BLaER1 (cell line): ENCODE results near the gene OPN1SW.

Experiments
- H3K27ac ChIP-seq: shearing (Covaris generic); formaldehyde crosslinking; 2 replicates; pipeline ENCODE4 v1.8.1; 2022
- H3K27me3 ChIP-seq: shearing (Covaris generic); formaldehyde crosslinking; 2 replicates; pipeline ENCODE4 v1.8.1; 2022
- H3K36me3 ChIP-seq: shearing (Covaris generic); formaldehyde crosslinking; 2 replicates; pipeline ENCODE4 v1.8.1; 2022
- H3K4me1 ChIP-seq: shearing (Covaris generic); formaldehyde crosslinking; 2 replicates; pipeline ENCODE4 v1.8.1; 2022
- H3K4me2 ChIP-seq: shearing (Covaris generic); formaldehyde crosslinking; 2 replicates; pipeline ENCODE4 v1.8.1; 2022
- H3K4me3 ChIP-seq: shearing (Covaris generic); formaldehyde crosslinking; 2 replicates; pipeline ENCODE4 v1.8.1; 2022
- H3K9ac ChIP-seq: shearing (Covaris generic); formaldehyde crosslinking; 2 replicates; pipeline ENCODE4 v1.8.1; 2022
- H3K9me3 ChIP-seq: shearing (Covaris generic); formaldehyde crosslinking; 2 replicates; pipeline ENCODE4 v1.8.1; 2022
- H4K20me1 ChIP-seq: shearing (Covaris generic); formaldehyde crosslinking; 2 replicates; pipeline ENCODE4 v1.8.1; 2022
- Cebpa-rat ChIP-seq: shearing (Covaris generic); IDR thresholded peaks from 2 replicates; pipeline ENCODE4 v1.8.1; 2022

The OPN1SW gene, protein sequence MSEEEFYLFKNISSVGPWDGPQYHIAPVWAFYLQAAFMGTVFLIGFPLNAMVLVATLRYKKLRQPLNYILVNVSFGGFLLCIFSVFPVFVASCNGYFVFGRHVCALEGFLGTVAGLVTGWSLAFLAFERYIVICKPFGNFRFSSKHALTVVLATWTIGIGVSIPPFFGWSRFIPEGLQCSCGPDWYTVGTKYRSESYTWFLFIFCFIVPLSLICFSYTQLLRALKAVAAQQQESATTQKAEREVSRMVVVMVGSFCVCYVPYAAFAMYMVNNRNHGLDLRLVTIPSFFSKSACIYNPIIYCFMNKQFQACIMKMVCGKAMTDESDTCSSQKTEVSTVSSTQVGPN

DNA sequence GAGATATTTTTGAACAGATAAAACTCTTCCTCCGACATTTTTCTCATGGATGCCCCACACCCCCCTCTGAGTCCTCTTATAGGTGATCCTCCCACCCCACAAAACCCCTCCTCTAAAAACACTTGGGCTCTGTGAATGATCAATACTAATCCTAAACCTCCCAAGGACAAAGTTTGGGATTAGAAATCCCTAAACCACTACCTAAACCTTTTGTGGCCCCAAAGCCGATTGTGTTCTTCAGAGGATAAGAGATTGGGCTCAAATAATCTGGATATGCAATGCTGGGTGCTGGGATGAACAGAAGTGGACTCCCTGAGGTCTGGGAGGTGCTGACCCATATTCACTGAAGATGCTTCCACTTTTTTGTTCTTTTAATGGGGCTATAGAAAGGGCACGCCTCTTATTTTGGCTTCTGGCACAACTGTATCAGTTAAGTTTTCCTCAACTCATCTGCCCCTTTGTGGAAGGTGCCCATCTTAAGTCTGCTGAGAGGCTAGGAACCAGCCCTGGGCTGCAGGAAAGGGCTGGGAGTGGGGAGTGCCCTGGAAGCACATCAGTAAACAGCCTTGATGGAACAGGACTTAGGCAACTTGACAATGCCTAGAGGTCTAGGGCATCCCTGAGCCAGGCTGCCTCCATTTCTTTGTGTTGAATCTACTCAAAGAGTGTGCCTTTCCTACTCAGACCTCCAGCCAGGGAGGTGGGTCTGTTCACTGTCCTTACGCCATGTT, at the start of gene OPN1SW:
Gene OPN1SW, minus strand, starts transcription at position 51 of the 731 bp plus-strand sequence. Its CDS starts 13 bp downstream, at position 38.
- Histone ChIP-seq H3K27ac (no peak within 1 kb of the TSS), H4K20me1 (no peaks in the 10 kb centered on the region), H3K27me3 (no peaks in the 10 kb centered on the region), H3K4me2 (no peak within 1 kb of the TSS), H3K9ac (no peak within 1 kb of the TSS), H3K4me1 (peaks cover 16% of the 10 kb centered on the region), H3K36me3 (peaks cover 42% of the 10 kb centered on the region), H3K9me3 (peaks cover 14% of the 10 kb centered on the region), H3K4me3 (no peak within 1 kb of the TSS)
- no peak for TF ChIP-seq Cebpa-rat

DNA sequence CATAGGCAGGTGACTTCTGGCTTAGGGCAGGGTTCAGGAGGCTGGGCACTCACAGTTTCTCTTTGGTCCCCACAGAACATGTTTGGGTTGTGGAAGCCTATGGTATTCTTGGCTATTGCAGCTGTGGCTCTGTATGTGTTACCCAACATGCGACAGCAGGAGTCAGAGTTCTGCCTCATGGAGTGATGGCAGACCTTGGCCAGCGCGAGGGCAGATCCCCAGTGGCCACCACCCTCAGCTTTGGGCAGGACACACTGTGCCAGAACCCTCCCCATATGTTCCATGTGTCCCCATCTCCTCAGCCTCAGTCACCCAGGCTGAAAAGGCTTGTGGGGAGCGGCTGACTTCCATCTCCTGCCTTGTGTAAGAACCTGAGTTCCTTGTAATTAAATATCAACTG, 46.1 kb upstream of the OPN1SW start:
- Histone ChIP-seq H3K9ac (no peak overlapping the region), H3K27me3 (no peaks in the 10 kb centered on the region), H3K4me2 (no peak overlapping the region), H3K4me1 (no peaks in the 10 kb centered on the region), H3K4me3 (no peak overlapping the region), H3K9me3 (no peaks in the 10 kb centered on the region), H3K27ac (no peak overlapping the region), H3K36me3 (no peaks in the 10 kb centered on the region), H4K20me1 (no peaks in the 10 kb centered on the region)
- no peak for TF ChIP-seq Cebpa-rat

DNA sequence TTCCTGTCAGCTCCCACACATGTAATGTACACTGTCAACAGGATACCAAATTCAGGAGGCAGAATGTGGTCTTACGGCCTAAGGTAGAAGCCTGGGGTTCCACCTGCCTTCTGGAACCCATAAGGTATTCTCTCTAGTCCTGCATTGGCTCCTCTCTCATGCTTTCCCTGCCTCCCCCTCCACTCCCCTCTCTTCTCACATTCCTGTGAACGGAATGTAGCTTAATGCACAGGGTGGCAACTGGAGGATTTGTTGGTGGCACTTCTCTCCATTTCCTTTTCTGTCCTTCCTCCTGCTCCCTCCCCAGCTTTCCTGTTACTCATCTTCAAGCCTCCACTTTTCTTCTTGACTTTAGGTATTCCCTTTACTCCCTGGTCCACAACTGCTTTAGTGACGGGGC, 43.1 kb upstream of the OPN1SW start:
- Histone ChIP-seq H3K27me3 (no peaks in the 10 kb centered on the region), H3K36me3 (0 out of 2 replicates have a peak, but pooled peaks cover 8% of the 10 kb centered on the region), H3K4me3 (no peak overlapping the region), H3K4me2 (no peak overlapping the region), H3K9me3 (no peaks in the 10 kb centered on the region), H4K20me1 (no peaks in the 10 kb centered on the region), H3K9ac (no peak overlapping the region), H3K4me1 (peaks cover 7% of the 10 kb centered on the region; the same call in 1 of the 2 replicates), H3K27ac (no peak overlapping the region)
- TF ChIP-seq Cebpa-rat = no peak

DNA sequence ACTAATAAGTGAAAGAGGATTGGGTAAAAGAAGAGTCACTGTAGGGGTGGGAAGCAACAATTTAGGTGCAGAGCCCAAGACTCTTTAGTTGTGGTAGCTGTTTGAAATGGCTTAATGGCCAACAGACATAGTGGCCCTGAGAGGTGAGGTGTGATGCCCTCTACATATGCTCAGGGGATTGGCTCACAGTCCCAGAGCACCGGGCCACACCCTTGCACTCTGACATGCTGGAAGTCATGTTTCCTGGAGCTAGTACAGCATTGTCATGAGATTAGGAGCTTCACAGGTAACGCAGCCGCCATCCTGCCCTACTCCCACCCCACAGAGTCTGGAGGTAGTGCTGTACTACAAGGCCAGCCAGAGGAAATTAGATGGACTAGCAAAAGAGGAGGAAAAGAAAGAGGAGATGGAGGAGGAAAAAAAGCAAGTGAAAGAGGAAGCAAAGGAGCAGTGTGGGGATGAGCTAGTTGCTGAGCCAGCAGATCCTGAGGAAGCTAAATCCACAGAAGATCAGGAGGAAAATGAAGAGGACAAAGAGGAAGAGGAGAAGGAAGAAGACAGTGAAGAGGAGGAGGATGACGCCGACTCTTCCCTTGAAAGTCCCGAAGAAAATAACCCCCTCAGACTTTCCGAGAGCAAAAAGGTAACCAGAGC, 39.8 kb upstream of the OPN1SW start:
- Histone ChIP-seq H3K27me3 (no peaks in the 10 kb centered on the region), H3K4me1 (peaks cover 7% of the 10 kb centered on the region; the same call in 1 of the 2 replicates), H3K27ac (no peak overlapping the region), H3K4me2 (no peak overlapping the region), H3K36me3 (peaks cover 34% of the 10 kb centered on the region), H3K9ac (no peak overlapping the region), H3K4me3 (no peak overlapping the region), H4K20me1 (no peaks in the 10 kb centered on the region), H3K9me3 (no peaks in the 10 kb centered on the region)
- TF ChIP-seq Cebpa-rat = no peak

DNA sequence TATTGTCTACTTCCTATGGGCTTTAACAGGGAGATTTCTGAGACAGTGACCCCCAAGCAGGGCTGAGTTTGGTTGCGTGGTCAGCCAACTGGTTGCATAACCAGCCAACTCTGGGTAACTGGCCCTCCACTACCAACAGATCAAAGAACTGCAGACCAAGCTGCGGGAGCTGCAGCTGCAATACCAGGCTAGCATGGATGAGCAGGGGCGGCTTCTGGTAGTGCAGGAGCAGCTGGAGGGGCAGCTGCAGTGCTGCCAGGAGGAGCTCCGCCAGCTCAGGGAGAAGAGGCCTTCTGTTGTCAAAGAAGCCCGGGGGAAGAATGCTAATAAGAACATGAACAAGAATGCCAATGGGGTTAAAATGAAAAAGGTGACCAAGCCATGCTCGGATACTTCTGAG, 38.9 kb upstream of the OPN1SW start:
- no peaks in the 10 kb centered on the region for H3K27me3 ChIP-seq
- H3K4me3 ChIP-seq = no peak overlapping the region
- peaks cover 14% of the 10 kb centered on the region for H3K4me1 ChIP-seq
- H3K9ac ChIP-seq = no peak overlapping the region
- no peak overlapping the region for H3K4me2 ChIP-seq
- peaks cover 41% of the 10 kb centered on the region for H3K36me3 ChIP-seq
- H3K9me3 ChIP-seq = no peaks in the 10 kb centered on the region
- H3K27ac ChIP-seq = no peak overlapping the region
- no peak for TF ChIP-seq Cebpa-rat
- H4K20me1 ChIP-seq = no peaks in the 10 kb centered on the region

DNA sequence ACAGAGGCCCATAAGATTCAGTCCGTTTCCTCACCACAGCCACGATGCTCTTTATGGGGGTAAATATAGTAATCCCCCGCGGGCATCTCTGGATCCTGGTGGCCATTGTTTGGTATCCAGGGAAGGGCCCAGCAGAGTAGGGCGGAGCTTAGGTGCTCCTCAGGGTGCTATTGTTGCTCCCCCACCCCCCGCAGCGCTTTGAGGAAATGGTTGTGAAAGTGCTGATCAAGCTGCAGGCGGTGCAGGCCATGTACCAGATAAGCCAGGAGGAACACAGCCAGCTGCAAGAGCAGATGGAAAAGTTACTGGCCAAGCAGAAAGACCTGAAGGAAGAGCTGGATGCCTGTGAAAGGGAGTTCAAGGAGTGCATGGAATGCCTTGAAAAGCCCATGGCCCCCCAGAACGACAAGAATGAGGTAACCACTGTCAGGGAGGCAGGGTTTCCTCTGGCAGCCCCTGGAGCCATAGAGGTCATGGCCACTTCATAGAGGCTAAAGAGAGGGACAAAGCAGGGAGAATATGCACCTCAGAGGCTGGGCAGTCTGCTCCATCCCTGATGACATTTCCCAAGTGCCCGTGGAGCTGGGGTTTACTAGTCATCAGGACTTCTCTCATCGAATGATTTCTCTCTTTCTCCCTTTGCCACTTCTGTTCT, 37.0 kb upstream of the OPN1SW start:
- Histone ChIP-seq H3K36me3 (peaks cover 59% of the 10 kb centered on the region), H4K20me1 (no peaks in the 10 kb centered on the region), H3K9me3 (no peaks in the 10 kb centered on the region), H3K9ac (no peak overlapping the region), H3K4me3 (no peak overlapping the region), H3K27me3 (no peaks in the 10 kb centered on the region), H3K4me1 (peaks cover 15% of the 10 kb centered on the region), H3K4me2 (no peak overlapping the region), H3K27ac (no peak overlapping the region)
- no peak for TF ChIP-seq Cebpa-rat

DNA sequence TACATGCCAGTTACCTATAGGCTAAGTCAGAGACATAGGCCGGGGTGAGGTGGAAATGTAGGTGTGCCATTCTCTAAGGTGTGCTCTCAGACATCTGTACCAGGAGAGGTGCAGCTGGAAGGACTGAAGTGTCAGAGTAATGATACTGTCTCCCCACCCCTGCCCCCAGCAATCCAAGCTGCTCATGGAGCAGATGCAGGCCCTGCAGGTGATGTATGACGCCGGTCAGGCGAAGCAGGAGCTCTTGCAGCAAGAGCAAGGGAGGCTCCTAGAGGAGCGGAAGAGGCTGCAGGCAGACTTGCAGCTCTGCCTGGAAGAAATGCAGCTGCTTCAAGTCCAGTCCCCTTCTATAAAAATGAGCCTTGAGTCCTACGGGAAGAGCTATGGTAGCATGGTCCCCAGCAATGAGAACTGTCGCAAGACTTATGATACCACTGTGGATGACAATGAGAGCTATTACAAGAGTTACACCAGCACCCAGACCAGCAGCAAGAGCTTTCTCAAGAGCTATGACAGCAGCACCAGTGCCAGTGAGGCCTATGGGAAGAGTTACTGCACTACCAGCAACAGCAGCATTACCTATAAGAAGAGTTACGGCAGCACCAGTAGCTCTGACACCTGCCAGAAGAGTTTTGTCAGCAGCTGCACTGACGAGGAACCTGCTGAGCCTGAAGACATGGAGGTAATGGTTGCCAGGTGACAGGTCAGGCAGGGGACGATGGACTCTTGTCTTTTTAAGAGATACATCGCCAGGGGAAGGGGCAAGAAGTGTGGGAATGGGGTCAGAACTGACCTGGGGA, 36.2 kb upstream of the OPN1SW start:
- Histone ChIP-seq H3K27me3 (no peaks in the 10 kb centered on the region), H4K20me1 (no peaks in the 10 kb centered on the region), H3K36me3 (peaks cover 67% of the 10 kb centered on the region), H3K4me2 (no peak overlapping the region), H3K27ac (no peak overlapping the region), H3K9me3 (no peaks in the 10 kb centered on the region), H3K4me1 (peaks cover 15% of the 10 kb centered on the region), H3K9ac (no peak overlapping the region), H3K4me3 (no peak overlapping the region)
- TF ChIP-seq Cebpa-rat = no peak

DNA sequence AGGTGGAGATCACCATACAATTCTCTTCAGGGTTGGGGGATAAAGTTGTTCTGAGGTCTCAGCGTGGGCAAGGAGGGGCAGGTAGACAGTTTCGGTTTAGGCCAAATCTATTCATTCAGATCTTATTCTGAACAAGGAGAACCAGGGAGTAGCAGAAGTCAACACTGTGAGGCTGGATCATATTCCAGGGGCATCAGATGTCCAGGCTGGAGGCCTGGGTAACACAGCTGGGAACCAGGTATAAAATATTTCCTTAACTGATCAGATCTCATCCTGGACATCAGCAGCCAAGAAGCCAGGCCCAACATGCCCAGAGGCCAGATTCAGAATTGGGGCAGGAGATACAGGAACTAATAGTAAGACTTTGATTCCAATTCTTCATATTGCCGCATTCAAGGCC, 35.4 kb upstream of the OPN1SW start:
- Histone ChIP-seq H3K36me3 (peaks cover 75% of the 10 kb centered on the region), H3K9me3 (no peaks in the 10 kb centered on the region), H3K27me3 (no peaks in the 10 kb centered on the region), H3K4me3 (no peak overlapping the region), H4K20me1 (no peaks in the 10 kb centered on the region), H3K4me1 (peaks cover 15% of the 10 kb centered on the region), H3K9ac (no peak overlapping the region), H3K27ac (no peak overlapping the region), H3K4me2 (no peak overlapping the region)
- no peak for TF ChIP-seq Cebpa-rat

DNA sequence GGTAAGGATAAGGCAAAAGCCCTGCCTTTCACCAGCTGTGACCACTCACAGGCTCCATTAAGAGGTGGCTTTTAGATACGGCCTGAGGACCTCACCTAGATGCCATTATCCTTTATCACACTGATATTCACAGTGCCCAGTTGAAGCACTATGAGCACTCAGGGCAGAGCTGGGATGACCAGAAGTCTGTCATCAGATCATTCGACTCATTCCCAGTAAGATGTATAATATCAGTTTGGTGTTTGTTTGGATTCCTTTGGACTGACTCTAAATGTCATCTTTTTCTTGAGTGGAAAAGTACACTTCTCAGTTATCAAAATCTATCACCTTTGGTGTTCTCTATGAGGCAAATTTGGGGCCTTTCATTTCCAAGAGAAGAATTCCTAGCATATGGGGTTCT, 34.9 kb upstream of the OPN1SW start:
- Histone ChIP-seq H3K36me3 (peaks cover 80% of the 10 kb centered on the region), H3K9me3 (no peaks in the 10 kb centered on the region), H3K27ac (no peak overlapping the region), H3K27me3 (no peaks in the 10 kb centered on the region), H3K4me1 (peaks cover 13% of the 10 kb centered on the region), H3K9ac (no peak overlapping the region), H4K20me1 (no peaks in the 10 kb centered on the region), H3K4me3 (no peak overlapping the region), H3K4me2 (no peak overlapping the region)
- TF ChIP-seq Cebpa-rat = no peak
